Measurements from ENCODE around the gene P2RX6.

DNA sequence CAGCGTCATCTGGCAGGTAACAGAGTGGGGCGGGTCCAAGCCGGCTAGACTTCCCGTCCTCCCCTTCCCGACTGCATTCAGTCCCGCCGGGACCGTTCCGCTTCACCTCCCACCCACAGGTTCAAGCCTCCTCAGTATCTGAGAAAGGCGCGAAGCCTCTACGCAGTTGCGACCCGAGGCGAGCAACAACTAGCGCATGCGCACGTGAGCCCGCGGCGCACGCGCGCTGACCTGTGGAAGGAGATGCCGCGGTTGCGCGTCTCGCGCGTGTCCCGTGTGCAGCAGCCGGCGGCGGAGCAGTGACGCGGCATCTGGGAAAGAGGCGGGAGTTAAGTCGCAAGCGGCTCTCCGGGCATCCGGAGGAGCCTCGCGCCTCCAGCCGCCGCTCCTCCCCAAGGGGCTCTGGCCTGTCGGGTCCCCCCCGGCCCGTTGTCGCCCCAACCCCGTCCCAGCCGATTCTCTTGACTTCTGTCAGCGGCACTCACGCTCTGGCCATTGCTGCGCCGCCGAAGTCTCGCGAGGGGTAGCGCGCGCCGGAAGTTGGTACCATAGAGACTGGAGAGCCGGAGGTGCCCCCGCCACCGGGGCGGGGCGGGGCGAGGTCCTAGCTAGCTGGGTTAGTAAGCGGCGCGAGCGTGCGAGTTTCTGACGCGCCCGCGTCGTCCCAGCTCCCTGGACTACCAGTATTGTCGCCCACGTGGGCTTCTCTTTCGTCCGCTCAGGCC lies 13.2 kb upstream of the P2RX6 start, which contains the start of gene THAP7:
- TF ChIP-seq, protein P1, sequence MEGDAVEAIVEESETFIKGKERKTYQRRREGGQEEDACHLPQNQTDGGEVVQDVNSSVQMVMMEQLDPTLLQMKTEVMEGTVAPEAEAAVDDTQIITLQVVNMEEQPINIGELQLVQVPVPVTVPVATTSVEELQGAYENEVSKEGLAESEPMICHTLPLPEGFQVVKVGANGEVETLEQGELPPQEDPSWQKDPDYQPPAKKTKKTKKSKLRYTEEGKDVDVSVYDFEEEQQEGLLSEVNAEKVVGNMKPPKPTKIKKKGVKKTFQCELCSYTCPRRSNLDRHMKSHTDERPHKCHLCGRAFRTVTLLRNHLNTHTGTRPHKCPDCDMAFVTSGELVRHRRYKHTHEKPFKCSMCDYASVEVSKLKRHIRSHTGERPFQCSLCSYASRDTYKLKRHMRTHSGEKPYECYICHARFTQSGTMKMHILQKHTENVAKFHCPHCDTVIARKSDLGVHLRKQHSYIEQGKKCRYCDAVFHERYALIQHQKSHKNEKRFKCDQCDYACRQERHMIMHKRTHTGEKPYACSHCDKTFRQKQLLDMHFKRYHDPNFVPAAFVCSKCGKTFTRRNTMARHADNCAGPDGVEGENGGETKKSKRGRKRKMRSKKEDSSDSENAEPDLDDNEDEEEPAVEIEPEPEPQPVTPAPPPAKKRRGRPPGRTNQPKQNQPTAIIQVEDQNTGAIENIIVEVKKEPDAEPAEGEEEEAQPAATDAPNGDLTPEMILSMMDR (IDR thresholded peaks at IDR 0.05; ENCODE audit: low read depth, low read length, missing input control) = no peak
- TF ChIP-seq EGR1 (IDR thresholded peaks at IDR 0.05; ENCODE audit: low read depth in 2 of 2) (no peak), JUND (IDR thresholded peaks at IDR 0.05) (no peak), RXRA (IDR thresholded peaks at IDR 0.05) (peak in 1 of 2 donors; percentile 34), RAD21 (IDR thresholded peaks at IDR 0.05) (peak in 1 of 2 donors; percentile 48), YY1 (IDR thresholded peaks at IDR 0.05) (peak; percentile 90)
- TF ChIP-seq, protein P2, sequence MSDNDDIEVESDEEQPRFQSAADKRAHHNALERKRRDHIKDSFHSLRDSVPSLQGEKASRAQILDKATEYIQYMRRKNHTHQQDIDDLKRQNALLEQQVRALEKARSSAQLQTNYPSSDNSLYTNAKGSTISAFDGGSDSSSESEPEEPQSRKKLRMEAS (IDR thresholded peaks at IDR 0.05) = no peak
- TF ChIP-seq, protein P3, sequence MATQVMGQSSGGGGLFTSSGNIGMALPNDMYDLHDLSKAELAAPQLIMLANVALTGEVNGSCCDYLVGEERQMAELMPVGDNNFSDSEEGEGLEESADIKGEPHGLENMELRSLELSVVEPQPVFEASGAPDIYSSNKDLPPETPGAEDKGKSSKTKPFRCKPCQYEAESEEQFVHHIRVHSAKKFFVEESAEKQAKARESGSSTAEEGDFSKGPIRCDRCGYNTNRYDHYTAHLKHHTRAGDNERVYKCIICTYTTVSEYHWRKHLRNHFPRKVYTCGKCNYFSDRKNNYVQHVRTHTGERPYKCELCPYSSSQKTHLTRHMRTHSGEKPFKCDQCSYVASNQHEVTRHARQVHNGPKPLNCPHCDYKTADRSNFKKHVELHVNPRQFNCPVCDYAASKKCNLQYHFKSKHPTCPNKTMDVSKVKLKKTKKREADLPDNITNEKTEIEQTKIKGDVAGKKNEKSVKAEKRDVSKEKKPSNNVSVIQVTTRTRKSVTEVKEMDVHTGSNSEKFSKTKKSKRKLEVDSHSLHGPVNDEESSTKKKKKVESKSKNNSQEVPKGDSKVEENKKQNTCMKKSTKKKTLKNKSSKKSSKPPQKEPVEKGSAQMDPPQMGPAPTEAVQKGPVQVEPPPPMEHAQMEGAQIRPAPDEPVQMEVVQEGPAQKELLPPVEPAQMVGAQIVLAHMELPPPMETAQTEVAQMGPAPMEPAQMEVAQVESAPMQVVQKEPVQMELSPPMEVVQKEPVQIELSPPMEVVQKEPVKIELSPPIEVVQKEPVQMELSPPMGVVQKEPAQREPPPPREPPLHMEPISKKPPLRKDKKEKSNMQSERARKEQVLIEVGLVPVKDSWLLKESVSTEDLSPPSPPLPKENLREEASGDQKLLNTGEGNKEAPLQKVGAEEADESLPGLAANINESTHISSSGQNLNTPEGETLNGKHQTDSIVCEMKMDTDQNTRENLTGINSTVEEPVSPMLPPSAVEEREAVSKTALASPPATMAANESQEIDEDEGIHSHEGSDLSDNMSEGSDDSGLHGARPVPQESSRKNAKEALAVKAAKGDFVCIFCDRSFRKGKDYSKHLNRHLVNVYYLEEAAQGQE (IDR thresholded peaks at IDR 0.05) = peak; percentile 84
